A549 (cell line): ENCODE measurements around the gene DTNB. TPM values are rescaled to one million over a fixed set of nuclear protein-coding genes. Genes with fewer than 3 reads are reported as not detected.

Source experiments
- ATAC-seq, 2 experiments: fragments of 200-7000 bp in 1 of 2; fragments of >200 bp in 1 of 2; cut with Nextera tagmentation in 1 of 2; cut with Tn5 transposase in 1 of 2; 3 replicates each; pipeline versions ENCODE4 v1.8.0 to v1.9.1; 2018 to 2020; ENCODE audit warnings: mild to moderate bottlenecking in 1 of 2, moderate library complexity in 1 of 2
- CTCF ChIA-PET: fragments of 300-600 bp; sonication (Branson Sonifier 250); formaldehyde crosslinking; extraction: SDS; loops from one replicate; lab custom pipeline; 2021; ENCODE audit warnings: antibody characterized with exemption, inconsistent platforms; lab: Yijun Ruan, JAX
- POLR2A ChIA-PET: fragments of 350-600 bp; formaldehyde crosslinking; extraction: SDS; loops from one replicate; lab custom pipeline; 2021; ENCODE audit warnings: antibody characterized with exemption, inconsistent platforms; lab: Yijun Ruan, JAX
- DNase-seq, 2 experiments: peaks; one replicate each; pipeline versions ENCODE4 v3.0.0 to v3.0.0-alpha.2; 2011 to 2016; ENCODE audit warnings: low read depth in 1 of 2, low spot score in 1 of 2
- FAIRE-seq: peaks from 2 replicates; lab custom pipeline; 2011; peaks lifted over from hg19 to GRCh38; lab: Jason Lieb, UNC
- H3K27ac ChIP-seq, 2 experiments: fragments of >200 bp; sonication (Bioruptor Twin); formaldehyde crosslinking; 3 replicates each; pipeline ENCODE4 v1.5.1; 2016 to 2017
- H3K4me1 ChIP-seq: fragments of >200 bp; sonication (Bioruptor Twin); formaldehyde crosslinking; 3 replicates; pipeline ENCODE4 v1.6.1; 2016
- H3K4me2 ChIP-seq: fragments of >200 bp; sonication (Bioruptor Twin); formaldehyde crosslinking; 3 replicates; pipeline ENCODE4 v1.6.1; 2016
- H3K4me3 ChIP-seq: fragments of >200 bp; sonication (Bioruptor Twin); formaldehyde crosslinking; 3 replicates; pipeline ENCODE4 v1.5.1; 2016
- H3K9me3 ChIP-seq: fragments of >200 bp; sonication (Bioruptor Twin); formaldehyde crosslinking; 3 replicates; pipeline ENCODE4 v1.6.1; 2016
- CBX8 ChIP-seq: fragments of 200-600 bp; sonication (generic); IDR thresholded peaks from 2 replicates; pipeline ENCODE4 v1.6.1; 2016
- E2F6 ChIP-seq: IDR thresholded peaks from 2 replicates; pipeline ENCODE4 v1.6.1; 2012; ENCODE audit warnings: low read depth, borderline replicate concordance
- EP300 ChIP-seq, 2 experiments: fragments of >200 bp; sonication (Bioruptor Twin); formaldehyde crosslinking; IDR thresholded peaks; 2 replicates in 1 of 2; 3 replicates in 1 of 2; pipeline ENCODE4 v1.6.1; 2016 to 2017
- PBX3 ChIP-seq: IDR thresholded peaks from 2 replicates; pipeline ENCODE4 v1.6.1; 2012
- PHF8 ChIP-seq: fragments of 200-600 bp; sonication (generic); IDR thresholded peaks from 2 replicates; pipeline ENCODE4 v1.6.1; 2016; ENCODE audit warnings: low read depth, mild to moderate bottlenecking, antibody characterized with exemption, moderate library complexity, borderline replicate concordance
- POLR2AphosphoS2 ChIP-seq: conservative IDR thresholded peaks from 2 replicates; pipeline ENCODE4 v1.6.1; 2012; ENCODE audit warnings: low read length, improper control_type of control experiment, inconsistent platforms
- RAD21 ChIP-seq, 2 experiments: fragments of >200 bp in 1 of 2; sonication (Bioruptor Twin) in 1 of 2; formaldehyde crosslinking in 1 of 2; IDR thresholded peaks in 1 of 2; conservative IDR thresholded peaks in 1 of 2; 2 replicates in 1 of 2; 3 replicates in 1 of 2; pipeline ENCODE4 v1.6.1; 2012 to 2018; ENCODE audit warnings: inconsistent platforms in 1 of 2
- RFX5 ChIP-seq: fragments of 450-650 bp; IDR thresholded peaks from 2 replicates; pipeline ENCODE4 v1.7.1; 2014; ENCODE audit warnings: antibody characterized with exemption, mild to moderate bottlenecking, moderate library complexity
- SREBF2 ChIP-seq: fragments of 450-650 bp; IDR thresholded peaks from 2 replicates; pipeline ENCODE4 v1.6.1; 2014; ENCODE audit warnings: mild to moderate bottlenecking, moderate library complexity
- ZC3H11A ChIP-seq: fragments of 450-650 bp; IDR thresholded peaks from 2 replicates; pipeline ENCODE4 v1.6.1; 2014; ENCODE audit warnings: antibody characterized with exemption, mild to moderate bottlenecking
- WGBS: methylation state at CpG from one replicate; pipeline ENCODE4 v1.1.6; 2017; ENCODE audit errors: missing lambda C conversion rate; 5-methylcytosine and 5-hydroxymethylcytosine counted together
- polyA plus RNA-seq, 4 experiments: library from polyadenylated mRNA; depleted of rRNA in 3 of 4; stranded (reverse); fragments of >200 nt; fragmentation: RNase III in 1 of 4; extraction: RNeasy Plus Mini Kit Qiagen cat#74134 plus additional on column Dnase treatment in 1 of 4; gene quantifications; 2 replicates in 3 of 4; 3 replicates in 1 of 4; pipeline ENCODE4 v1.2.3, GENCODE V29; 2011 to 2017
- TF ChIP-seq, protein P1 (sequence below): fragments of >200 bp; sonication (Bioruptor Twin); formaldehyde crosslinking; IDR thresholded peaks from 3 replicates; pipeline ENCODE4 v1.5.1; 2016
- TF ChIP-seq, protein P2 (sequence below): fragments of 200-600 bp; sonication (generic); IDR thresholded peaks from 2 replicates; pipeline ENCODE4 v1.6.1; 2016; ENCODE audit warnings: antibody characterized with exemption, mild to moderate bottlenecking, moderate library complexity
- TF ChIP-seq, protein P3 (sequence below): fragments of >200 bp; sonication (Bioruptor Twin); formaldehyde crosslinking; IDR thresholded peaks from 2 replicates; pipeline ENCODE4 v1.6.1; 2016

Gene DTNB
- polyA plus RNA-seq, 2 of the 4 experiments (the other 2 are of a cell fraction) = 11.2 to 32.6 TPM

- H3K27ac ChIP-seq = no peak overlapping the region
- POLR2A ChIA-PET = no interaction called here
- TF ChIP-seq RAD21 (conservative IDR thresholded peaks at IDR 0.05 in 1 of 2, IDR thresholded peaks at IDR 0.05 in 1 of 2) (peak; percentile 25 to 58; a peak in 2 of 5 replicates), E2F6 (no peak)
- TF ChIP-seq, protein P1, sequence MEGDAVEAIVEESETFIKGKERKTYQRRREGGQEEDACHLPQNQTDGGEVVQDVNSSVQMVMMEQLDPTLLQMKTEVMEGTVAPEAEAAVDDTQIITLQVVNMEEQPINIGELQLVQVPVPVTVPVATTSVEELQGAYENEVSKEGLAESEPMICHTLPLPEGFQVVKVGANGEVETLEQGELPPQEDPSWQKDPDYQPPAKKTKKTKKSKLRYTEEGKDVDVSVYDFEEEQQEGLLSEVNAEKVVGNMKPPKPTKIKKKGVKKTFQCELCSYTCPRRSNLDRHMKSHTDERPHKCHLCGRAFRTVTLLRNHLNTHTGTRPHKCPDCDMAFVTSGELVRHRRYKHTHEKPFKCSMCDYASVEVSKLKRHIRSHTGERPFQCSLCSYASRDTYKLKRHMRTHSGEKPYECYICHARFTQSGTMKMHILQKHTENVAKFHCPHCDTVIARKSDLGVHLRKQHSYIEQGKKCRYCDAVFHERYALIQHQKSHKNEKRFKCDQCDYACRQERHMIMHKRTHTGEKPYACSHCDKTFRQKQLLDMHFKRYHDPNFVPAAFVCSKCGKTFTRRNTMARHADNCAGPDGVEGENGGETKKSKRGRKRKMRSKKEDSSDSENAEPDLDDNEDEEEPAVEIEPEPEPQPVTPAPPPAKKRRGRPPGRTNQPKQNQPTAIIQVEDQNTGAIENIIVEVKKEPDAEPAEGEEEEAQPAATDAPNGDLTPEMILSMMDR = peak; percentile 21; the same call in 1 of the 3 replicates
- H3K4me2 ChIP-seq = no peak overlapping the region
- DNase-seq (peak; percentile 31 to 66), FAIRE-seq (no peak), ATAC-seq (peak; percentile 86 to 88)
- CTCF ChIA-PET = interaction anchor here (0.6 to 4.4 kb wide), 8 partner anchors 15 to 107 kb away, joined by 3 to 33 read pairs (median 4); partner anchors contain the start of gene DTNB
- WGBS = 33% methylated on average over 1 of the region's 1 CpG
- H3K4me3 ChIP-seq = no peak overlapping the region
- peaks cover 6% of the 10 kb centered on the region; the same call in 2 of the 3 replicates for H3K4me1 ChIP-seq
- no peaks in the 10 kb centered on the region for H3K9me3 ChIP-seq
Measured at GRCh38 chr2:25714740-25715139, 41.4 kb upstream of the DTNB start.

DNA sequence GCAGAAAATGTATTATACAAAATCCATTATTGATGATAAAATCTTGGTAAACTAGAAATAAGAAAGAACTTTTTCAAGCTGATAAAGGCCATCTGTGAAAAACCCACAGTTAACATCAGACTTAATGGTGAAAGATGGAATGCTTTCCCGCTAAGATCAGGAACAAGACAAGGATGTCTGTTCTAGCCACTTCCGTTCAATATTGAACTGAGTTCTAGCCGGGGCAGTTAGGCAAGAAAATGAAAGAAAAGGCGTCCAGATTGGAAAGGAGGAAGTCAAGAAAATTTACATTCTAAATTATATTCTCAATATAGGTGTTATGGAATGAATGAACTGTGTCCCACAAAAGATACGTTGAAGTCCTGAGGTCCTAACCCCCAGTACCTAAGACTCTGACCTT, 39.1 kb upstream of the DTNB start:
- DNase-seq (no peak), ATAC-seq (no peak), FAIRE-seq (no peak)
- ChIA-PET POLR2A (no interaction called here), CTCF (interaction anchor here (4.4 to 5.8 kb wide), 2 partner anchors 12 to 105 kb away, joined by 22 to 46 read pairs; no protein-coding TSS in a partner anchor)
- TF ChIP-seq POLR2AphosphoS2 = no peak
- TF ChIP-seq PBX3 = no peak
- TF ChIP-seq CBX8 = no peak
- TF ChIP-seq, protein P2, sequence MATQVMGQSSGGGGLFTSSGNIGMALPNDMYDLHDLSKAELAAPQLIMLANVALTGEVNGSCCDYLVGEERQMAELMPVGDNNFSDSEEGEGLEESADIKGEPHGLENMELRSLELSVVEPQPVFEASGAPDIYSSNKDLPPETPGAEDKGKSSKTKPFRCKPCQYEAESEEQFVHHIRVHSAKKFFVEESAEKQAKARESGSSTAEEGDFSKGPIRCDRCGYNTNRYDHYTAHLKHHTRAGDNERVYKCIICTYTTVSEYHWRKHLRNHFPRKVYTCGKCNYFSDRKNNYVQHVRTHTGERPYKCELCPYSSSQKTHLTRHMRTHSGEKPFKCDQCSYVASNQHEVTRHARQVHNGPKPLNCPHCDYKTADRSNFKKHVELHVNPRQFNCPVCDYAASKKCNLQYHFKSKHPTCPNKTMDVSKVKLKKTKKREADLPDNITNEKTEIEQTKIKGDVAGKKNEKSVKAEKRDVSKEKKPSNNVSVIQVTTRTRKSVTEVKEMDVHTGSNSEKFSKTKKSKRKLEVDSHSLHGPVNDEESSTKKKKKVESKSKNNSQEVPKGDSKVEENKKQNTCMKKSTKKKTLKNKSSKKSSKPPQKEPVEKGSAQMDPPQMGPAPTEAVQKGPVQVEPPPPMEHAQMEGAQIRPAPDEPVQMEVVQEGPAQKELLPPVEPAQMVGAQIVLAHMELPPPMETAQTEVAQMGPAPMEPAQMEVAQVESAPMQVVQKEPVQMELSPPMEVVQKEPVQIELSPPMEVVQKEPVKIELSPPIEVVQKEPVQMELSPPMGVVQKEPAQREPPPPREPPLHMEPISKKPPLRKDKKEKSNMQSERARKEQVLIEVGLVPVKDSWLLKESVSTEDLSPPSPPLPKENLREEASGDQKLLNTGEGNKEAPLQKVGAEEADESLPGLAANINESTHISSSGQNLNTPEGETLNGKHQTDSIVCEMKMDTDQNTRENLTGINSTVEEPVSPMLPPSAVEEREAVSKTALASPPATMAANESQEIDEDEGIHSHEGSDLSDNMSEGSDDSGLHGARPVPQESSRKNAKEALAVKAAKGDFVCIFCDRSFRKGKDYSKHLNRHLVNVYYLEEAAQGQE = no peak
- TF ChIP-seq RFX5 = no peak
- TF ChIP-seq SREBF2 = no peak
- TF ChIP-seq ZC3H11A = no peak
- TF ChIP-seq, protein P3, sequence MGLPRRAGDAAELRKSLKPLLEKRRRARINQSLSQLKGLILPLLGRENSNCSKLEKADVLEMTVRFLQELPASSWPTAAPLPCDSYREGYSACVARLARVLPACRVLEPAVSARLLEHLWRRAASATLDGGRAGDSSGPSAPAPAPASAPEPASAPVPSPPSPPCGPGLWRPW = no peak
- TF ChIP-seq PHF8 = no peak
- no peak for TF ChIP-seq EP300 (IDR thresholded peaks at IDR 0.05)
- Histone ChIP-seq H3K4me1 (peaks cover 12% of the 10 kb centered on the region; the same call in 2 of the 3 replicates), H3K9me3 (no peaks in the 10 kb centered on the region), H3K4me3 (no peak overlapping the region), H3K4me2 (no peak overlapping the region), H3K27ac (no peak overlapping the region)
- 77% methylated on average over 5 of the region's 5 CpGs for WGBS
